Left lung (tissue), 10 donors: ENCODE measurements around the gene ADGRL3. TPM values are rescaled to one million over a fixed set of nuclear protein-coding genes. Genes with fewer than 3 reads are reported as not detected.

Experiments
- ATAC-seq: fragments of 200-7000 bp; cut with Tn5 transposase; one replicate; pipeline ENCODE4 v1.9.1; 2020; ENCODE audit warnings: moderate library complexity
- DNase-seq, 4 donors: peaks; one replicate each; pipeline ENCODE4 v3.0.0-alpha.2; 2013 to 2020
- H3K27ac ChIP-seq, 2 donors: fragments of 200-600 bp; sonication (generic) in 1 of 2; one replicate each; pipeline versions ENCODE4 v1.5.0 to v1.8.0; 2020 to 2021
- H3K27me3 ChIP-seq, 2 donors: fragments of 200-600 bp; sonication (generic) in 1 of 2; one replicate each; pipeline versions ENCODE4 v1.5.0 to v1.8.0; 2020 to 2021
- H3K36me3 ChIP-seq, 2 donors: fragments of 200-600 bp; sonication (generic) in 1 of 2; one replicate each; pipeline versions ENCODE4 v1.5.0 to v1.8.0; 2020 to 2021
- H3K4me1 ChIP-seq, 2 donors: fragments of 200-600 bp; one replicate each; pipeline ENCODE4 v1.8.0; 2021
- H3K4me3 ChIP-seq, 2 donors: fragments of 200-600 bp; sonication (generic) in 1 of 2; one replicate each; pipeline versions ENCODE4 v1.5.0 to v1.8.0; 2020 to 2021; ENCODE audit warnings: mild to moderate bottlenecking in 1 of 2
- H3K9me3 ChIP-seq, 2 donors: fragments of 200-600 bp; sonication (generic) in 1 of 2; one replicate each; pipeline versions ENCODE4 v1.5.0 to v1.8.0; 2020 to 2021
- intact Hi-C, 2 donors: fragments of 100-400 bp; cut with DNase I; formaldehyde crosslinking; loops; one replicate each; pipeline versions ENCODE4 v1.11.2 to v1.14.2; 2022
- polyA plus RNA-seq, 6 donors: library from polyadenylated mRNA; unstranded; fragments of 120-200 nt; gene quantifications; one replicate each; pipeline ENCODE4 v1.2.1, GENCODE V29; 2013; ENCODE audit not compliant: insufficient read length in 6 of 6
- total RNA-seq, 2 donors: library from RNA; stranded (reverse); fragmentation: NEBNext Ultra II Directional; extraction: Animal tissue kit (Norgen Biotek cat#: 25700); gene quantifications; one replicate each; pipeline ENCODE4 v1.2.1, GENCODE V29; 2021
- TF ChIP-seq, protein P1 (sequence below), 2 donors: fragments of 200-600 bp; sonication (generic) in 1 of 2; IDR thresholded peaks; one replicate each; pipeline versions ENCODE4 v1.5.0 to v1.8.0; 2021; ENCODE audit warnings: antibody characterized with exemption in 2 of 2
- donor health status: DM: no; HTN: yes; CAD: no.
- donor health status: DM: no; HTN: no; CAD: no.

The ADGRL3 gene
- total and polyA plus RNA-seq, 8 donors, result 2.7 to 23.4 (median 19.6) TPM

- no peak overlapping the region for H3K4me3 ChIP-seq
- intact Hi-C loops, result no loop called here
- DNase-seq (no peak), ATAC-seq (no peak)
- peaks cover 0 to 11% of the 10 kb centered on the region in 2 donors for H3K9me3 ChIP-seq
- TF ChIP-seq, protein P1, sequence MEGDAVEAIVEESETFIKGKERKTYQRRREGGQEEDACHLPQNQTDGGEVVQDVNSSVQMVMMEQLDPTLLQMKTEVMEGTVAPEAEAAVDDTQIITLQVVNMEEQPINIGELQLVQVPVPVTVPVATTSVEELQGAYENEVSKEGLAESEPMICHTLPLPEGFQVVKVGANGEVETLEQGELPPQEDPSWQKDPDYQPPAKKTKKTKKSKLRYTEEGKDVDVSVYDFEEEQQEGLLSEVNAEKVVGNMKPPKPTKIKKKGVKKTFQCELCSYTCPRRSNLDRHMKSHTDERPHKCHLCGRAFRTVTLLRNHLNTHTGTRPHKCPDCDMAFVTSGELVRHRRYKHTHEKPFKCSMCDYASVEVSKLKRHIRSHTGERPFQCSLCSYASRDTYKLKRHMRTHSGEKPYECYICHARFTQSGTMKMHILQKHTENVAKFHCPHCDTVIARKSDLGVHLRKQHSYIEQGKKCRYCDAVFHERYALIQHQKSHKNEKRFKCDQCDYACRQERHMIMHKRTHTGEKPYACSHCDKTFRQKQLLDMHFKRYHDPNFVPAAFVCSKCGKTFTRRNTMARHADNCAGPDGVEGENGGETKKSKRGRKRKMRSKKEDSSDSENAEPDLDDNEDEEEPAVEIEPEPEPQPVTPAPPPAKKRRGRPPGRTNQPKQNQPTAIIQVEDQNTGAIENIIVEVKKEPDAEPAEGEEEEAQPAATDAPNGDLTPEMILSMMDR (IDR thresholded peaks at IDR 0.05), result no peak
- no peaks in the 10 kb centered on the region for H3K4me1 ChIP-seq
- H3K36me3 ChIP-seq, result no peaks in the 10 kb centered on the region
- H3K27ac ChIP-seq, result no peak overlapping the region
- no peaks in the 10 kb centered on the region for H3K27me3 ChIP-seq
Measured at GRCh38 chr4:61320631-61321030, 120.5 kb downstream of the ADGRL3 start.

GRCh38 chr4:61332693-61333092 is 132.6 kb downstream of the ADGRL3 start:
- intact Hi-C loops, result no loop called here
- no peak for ATAC-seq
- Histone ChIP-seq H3K27me3 (no peaks in the 10 kb centered on the region), H3K4me1 (no peaks in the 10 kb centered on the region), H3K27ac (no peak overlapping the region), H3K4me3 (no peak overlapping the region), H3K36me3 (no peaks in the 10 kb centered on the region), H3K9me3 (peaks cover 0 to 14% of the 10 kb centered on the region in 2 donors)
- no peak for DNase-seq
- TF ChIP-seq, protein P1 (IDR thresholded peaks at IDR 0.05), result no peak

DNA sequence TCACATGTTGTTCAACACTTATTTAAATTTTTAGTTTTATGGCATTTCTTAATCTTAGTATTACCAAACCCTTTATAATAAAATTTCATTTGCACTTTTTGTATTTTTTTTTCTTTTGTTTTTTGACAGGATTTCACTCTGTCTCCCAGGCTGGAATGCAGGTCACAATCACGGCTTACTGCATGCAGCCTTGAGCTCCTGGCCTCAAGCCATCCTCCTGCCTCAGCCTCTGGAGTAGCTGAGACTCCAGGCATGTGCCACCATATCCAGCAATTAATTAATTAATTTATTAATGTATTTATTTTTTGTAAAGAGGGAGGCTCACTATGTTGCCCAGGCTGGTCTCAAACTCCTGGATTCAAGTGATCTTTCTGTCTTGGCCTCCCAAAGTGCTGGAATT is 133.4 kb downstream of the ADGRL3 start:
- H3K4me3 ChIP-seq, result no peak overlapping the region
- TF ChIP-seq, protein P1 (IDR thresholded peaks at IDR 0.05), result no peak
- H3K27ac ChIP-seq, result no peak overlapping the region
- H3K4me1 ChIP-seq, result no peaks in the 10 kb centered on the region
- DNase-seq (no peak), ATAC-seq (no peak)
- intact Hi-C loops, result no loop called here
- no peaks in the 10 kb centered on the region for H3K27me3 ChIP-seq
- H3K9me3 ChIP-seq, result peaks cover 0 to 14% of the 10 kb centered on the region in 2 donors
- H3K36me3 ChIP-seq, result no peaks in the 10 kb centered on the region

DNA sequence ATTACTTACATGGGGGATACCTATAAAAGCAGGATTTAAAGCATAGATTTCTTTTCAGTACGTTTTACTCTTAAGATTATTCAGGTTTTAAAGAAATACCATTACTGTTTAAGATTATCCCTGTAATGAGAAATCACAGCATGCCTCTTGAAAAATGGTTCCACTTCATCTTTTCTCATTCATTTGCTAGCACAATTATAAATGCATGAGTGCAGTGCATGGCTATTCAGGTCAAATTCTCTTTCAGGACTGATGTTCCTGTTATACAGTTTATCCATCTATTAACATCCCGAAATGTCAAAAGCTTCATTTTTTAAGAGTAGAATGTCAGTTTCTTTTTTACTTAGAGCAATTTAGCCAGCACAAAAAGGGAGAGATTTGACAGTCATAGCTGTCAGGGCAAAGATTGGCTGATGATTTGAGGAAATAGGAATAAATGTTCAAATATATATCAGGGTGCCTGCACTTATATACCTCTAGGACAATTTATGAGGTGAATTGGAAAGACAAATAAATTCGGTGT is 135.2 kb downstream of the ADGRL3 start:
- ATAC-seq, result no peak
- DNase-seq, result no peak
- no peaks in the 10 kb centered on the region for H3K36me3 ChIP-seq
- no peak overlapping the region for H3K4me3 ChIP-seq
- intact Hi-C loops, result no loop called here
- no peaks in the 10 kb centered on the region for H3K27me3 ChIP-seq
- H3K27ac ChIP-seq, result no peak overlapping the region
- no peaks in the 10 kb centered on the region for H3K4me1 ChIP-seq
- peaks cover 0 to 7% of the 10 kb centered on the region in 2 donors for H3K9me3 ChIP-seq
- TF ChIP-seq, protein P1 (IDR thresholded peaks at IDR 0.05), result no peak

GRCh38 chr4:61336488-61336887 is 136.4 kb downstream of the ADGRL3 start:
- TF ChIP-seq, protein P1 (IDR thresholded peaks at IDR 0.05), result no peak
- intact Hi-C loops, result no loop called here

More at GRCh38 chr4:61336488-61336887, 136.4 kb downstream of the ADGRL3 start:
- DNase-seq, result no peak
- no peak overlapping the region for H3K4me3 ChIP-seq
- H3K4me1 ChIP-seq, result no peaks in the 10 kb centered on the region
- no peak for ATAC-seq
- no peaks in the 10 kb centered on the region for H3K36me3 ChIP-seq
- no peaks in the 10 kb centered on the region for H3K27me3 ChIP-seq
- H3K9me3 ChIP-seq, result no peaks in the 10 kb centered on the region
- no peak overlapping the region for H3K27ac ChIP-seq
